SK-N-SH treated with all-trans-retinoic acid at 6 μM for 48 hours (cell line): ENCODE data around the gene AGBL2.

Experiments
- ARNTL ChIP-seq: fragments of 450-650 bp; formaldehyde crosslinking; IDR thresholded peaks from 2 replicates; pipeline ENCODE4 v1.5.0; 2020; ENCODE audit warnings: low read depth, mild to moderate bottlenecking, moderate library complexity, borderline replicate concordance
- CREB5 ChIP-seq: fragments of 250-450 bp; sonication (Bioruptor Pico); IDR thresholded peaks from 2 replicates; pipeline ENCODE4 v1.5.1; 2020; ENCODE audit warnings: low read depth, mild to moderate bottlenecking, moderate library complexity
- CSDC2 ChIP-seq: fragments of 250-450 bp; sonication (Bioruptor Pico); IDR thresholded peaks from 2 replicates; pipeline ENCODE4 v1.5.0; 2020; ENCODE audit warnings: mild to moderate bottlenecking, moderate library complexity
- CSRNP3 ChIP-seq: fragments of 250-450 bp; sonication (Bioruptor Pico); IDR thresholded peaks from 2 replicates; pipeline ENCODE4 v1.5.1; 2021; ENCODE audit warnings: mild to moderate bottlenecking, moderate library complexity
- GLIS3 ChIP-seq: fragments of 250-450 bp; sonication (Bioruptor Pico); IDR thresholded peaks from 2 replicates; pipeline ENCODE4 v1.5.0; 2020; ENCODE audit warnings: mild to moderate bottlenecking, moderate library complexity
- PATZ1 ChIP-seq: fragments of 250-450 bp; sonication (Bioruptor Pico); IDR thresholded peaks from 2 replicates; pipeline ENCODE4 v1.8.0; 2020; ENCODE audit warnings: mild to moderate bottlenecking, moderate library complexity, borderline replicate concordance
- TCF4 ChIP-seq: fragments of 250-450 bp; sonication (Bioruptor Pico); IDR thresholded peaks from 2 replicates; pipeline ENCODE4 v1.8.0; 2021; ENCODE audit warnings: mild to moderate bottlenecking, moderate library complexity, borderline replicate concordance
- ZNF8 ChIP-seq: fragments of 450-650 bp; formaldehyde crosslinking; IDR thresholded peaks from 2 replicates; pipeline ENCODE4 v1.5.0; 2020; ENCODE audit warnings: mild to moderate bottlenecking, moderate library complexity

- TF ChIP-seq CREB5 (CRISPR knock-in tag) (no peak), CSRNP3 (no peak), CSDC2 (CRISPR knock-in tag) (no peak), GLIS3 (CRISPR knock-in tag) (no peak), PATZ1 (CRISPR knock-in tag) (no peak), ARNTL (CRISPR knock-in tag) (no peak), ZNF8 (CRISPR knock-in tag) (no peak), TCF4 (CRISPR knock-in tag) (no peak)
These were observed 17.1 kb upstream of the AGBL2 start for GRCh38 chr11:47732271-47732670.
